MM.1S (cell line): Measurements from ENCODE around the gene PIKFYVE.
A peak's percentile ranks its signal among the peaks of the same experiment; 100 is the strongest.
"Not testable (repeated sequence)": the region's sequence is repeated elsewhere in the genome, so short reads cannot be mapped to it uniquely, and the experiment has no call there.

ENCODE experiments used
- DNase-seq: peaks from one replicate; pipeline ENCODE4 v3.0.0-alpha.2; 2015
- H2AFZ ChIP-seq: fragments of 300-600 bp; sonication (generic); 2 replicates; pipeline ENCODE4 v1.6.0; 2016; ENCODE audit warnings: antibody characterized with exemption, low read length
- H3F3A ChIP-seq: fragments of 300-600 bp; sonication (generic); 2 replicates; pipeline ENCODE4 v1.6.1; 2016; ENCODE audit warnings: mild to moderate bottlenecking, antibody characterized with exemption, low read length, moderate library complexity, mixed read lengths; ENCODE audit not compliant: insufficient read depth
- H3K27ac ChIP-seq: fragments of 300-600 bp; sonication (generic); 2 replicates; pipeline ENCODE4 v1.5.1; 2016; ENCODE audit warnings: mild to moderate bottlenecking, low read length
- H3K27me3 ChIP-seq: fragments of 300-600 bp; sonication (generic); replicated peaks from 2 replicates; pipeline ENCODE4 v1.6.0; 2016; ENCODE audit warnings: low read length; ENCODE audit not compliant: insufficient read depth
- H3K36me3 ChIP-seq: fragments of 300-600 bp; sonication (generic); replicated peaks from 2 replicates; pipeline ENCODE4 v1.6.1; 2016; ENCODE audit warnings: mild to moderate bottlenecking, low read length, mixed read lengths; ENCODE audit not compliant: insufficient read depth
- H3K4me1 ChIP-seq: fragments of 300-600 bp; sonication (generic); 2 replicates; pipeline ENCODE4 v1.6.1; 2016; ENCODE audit warnings: low read length, mixed read lengths
- H3K4me2 ChIP-seq: fragments of 300-600 bp; sonication (generic); 2 replicates; pipeline ENCODE4 v1.6.0; 2016; ENCODE audit warnings: low read depth, low read length
- H3K4me3 ChIP-seq: fragments of 300-600 bp; sonication (generic); 2 replicates; pipeline ENCODE4 v1.5.1; 2016; ENCODE audit warnings: low read length, mixed read lengths
- H3K79me2 ChIP-seq: fragments of 300-600 bp; sonication (generic); 2 replicates; pipeline ENCODE4 v1.6.1; 2016; ENCODE audit warnings: mixed run types, low read length, mixed read lengths
- H3K9ac ChIP-seq: fragments of 300-600 bp; sonication (generic); 2 replicates; pipeline ENCODE4 v1.6.1; 2016; ENCODE audit warnings: low read length, mixed read lengths
- H3K9me2 ChIP-seq: fragments of 300-600 bp; sonication (generic); replicated peaks from 2 replicates; pipeline ENCODE4 v1.6.1; 2016; ENCODE audit warnings: mild to moderate bottlenecking, low read length, mixed read lengths; ENCODE audit not compliant: insufficient read depth
- H3K9me3 ChIP-seq: fragments of 300-600 bp; sonication (generic); replicated peaks from 2 replicates; pipeline ENCODE4 v1.6.1; 2016; ENCODE audit warnings: mild to moderate bottlenecking, low read length, mixed read lengths; ENCODE audit not compliant: insufficient read depth
- H4K20me1 ChIP-seq: fragments of 300-600 bp; sonication (generic); 2 replicates; pipeline ENCODE4 v1.6.1; 2016; ENCODE audit warnings: mild to moderate bottlenecking, low read length, moderate library complexity, mixed read lengths; ENCODE audit not compliant: insufficient read depth
- EZH2 ChIP-seq: fragments of 300-600 bp; sonication (generic); optimal IDR thresholded peaks from 2 replicates; pipeline ENCODE3; 2017; ENCODE audit warnings: low read depth, mild to moderate bottlenecking, antibody characterized with exemption, low read length, mixed read lengths
- EZH2phosphoT487 ChIP-seq: fragments of 300-600 bp; sonication (generic); IDR thresholded peaks from 2 replicates; pipeline ENCODE4 v1.6.1; 2018; ENCODE audit warnings: antibody characterized with exemption, low read length
- TF ChIP-seq, protein P1 (sequence below): fragments of 300-600 bp; sonication (generic); IDR thresholded peaks from 2 replicates; pipeline ENCODE4 v1.5.1; 2016; ENCODE audit warnings: antibody characterized with exemption, low read length, mixed read lengths

The PIKFYVE gene

DNA sequence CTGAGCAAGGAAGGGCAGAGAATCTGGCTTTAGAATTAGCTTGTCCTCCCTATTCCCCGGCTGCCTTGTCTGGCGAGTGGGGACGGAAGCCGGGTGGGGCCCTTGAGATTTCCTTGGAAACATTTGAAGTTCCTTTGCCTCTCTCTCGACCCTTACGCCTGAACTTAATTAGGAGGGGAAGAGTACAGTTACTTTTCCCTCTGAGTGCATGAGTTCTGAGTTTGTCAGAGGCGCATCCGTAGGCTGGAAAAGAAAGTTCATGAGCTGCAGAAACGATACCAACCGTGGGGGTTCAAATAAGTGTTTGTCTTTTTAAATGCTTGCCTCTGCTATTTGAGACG is 468 bp downstream of the PIKFYVE start:
- peaks cover 33% of the 10 kb centered on the region for H3K79me2 ChIP-seq
- H2AFZ ChIP-seq: peak overlapping the region; percentile 52
- H3K4me2 ChIP-seq: peak overlapping the region; percentile 72
- H3F3A ChIP-seq: peaks cover 18% of the 10 kb centered on the region
- H3K4me3 ChIP-seq: peak overlapping the region; percentile 77
- H3K9ac ChIP-seq: peak overlapping the region; percentile 54; the same call in 1 of the 2 replicates
- H3K9me2 ChIP-seq: no peaks in the 10 kb centered on the region
- peak overlapping the region; percentile 78 for H3K27ac ChIP-seq
- no peaks in the 10 kb centered on the region for H3K27me3 ChIP-seq
- no peaks in the 10 kb centered on the region for H4K20me1 ChIP-seq
- no peaks in the 10 kb centered on the region for H3K36me3 ChIP-seq
- peaks cover 6% of the 10 kb centered on the region; the same call in 1 of the 2 replicates for H3K4me1 ChIP-seq
- no peaks in the 10 kb centered on the region for H3K9me3 ChIP-seq
- peak; percentile 44 for DNase-seq
- TF ChIP-seq EZH2phosphoT487 (no peak), EZH2 (no peak)
- TF ChIP-seq, protein P1, sequence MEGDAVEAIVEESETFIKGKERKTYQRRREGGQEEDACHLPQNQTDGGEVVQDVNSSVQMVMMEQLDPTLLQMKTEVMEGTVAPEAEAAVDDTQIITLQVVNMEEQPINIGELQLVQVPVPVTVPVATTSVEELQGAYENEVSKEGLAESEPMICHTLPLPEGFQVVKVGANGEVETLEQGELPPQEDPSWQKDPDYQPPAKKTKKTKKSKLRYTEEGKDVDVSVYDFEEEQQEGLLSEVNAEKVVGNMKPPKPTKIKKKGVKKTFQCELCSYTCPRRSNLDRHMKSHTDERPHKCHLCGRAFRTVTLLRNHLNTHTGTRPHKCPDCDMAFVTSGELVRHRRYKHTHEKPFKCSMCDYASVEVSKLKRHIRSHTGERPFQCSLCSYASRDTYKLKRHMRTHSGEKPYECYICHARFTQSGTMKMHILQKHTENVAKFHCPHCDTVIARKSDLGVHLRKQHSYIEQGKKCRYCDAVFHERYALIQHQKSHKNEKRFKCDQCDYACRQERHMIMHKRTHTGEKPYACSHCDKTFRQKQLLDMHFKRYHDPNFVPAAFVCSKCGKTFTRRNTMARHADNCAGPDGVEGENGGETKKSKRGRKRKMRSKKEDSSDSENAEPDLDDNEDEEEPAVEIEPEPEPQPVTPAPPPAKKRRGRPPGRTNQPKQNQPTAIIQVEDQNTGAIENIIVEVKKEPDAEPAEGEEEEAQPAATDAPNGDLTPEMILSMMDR: no peak

DNA sequence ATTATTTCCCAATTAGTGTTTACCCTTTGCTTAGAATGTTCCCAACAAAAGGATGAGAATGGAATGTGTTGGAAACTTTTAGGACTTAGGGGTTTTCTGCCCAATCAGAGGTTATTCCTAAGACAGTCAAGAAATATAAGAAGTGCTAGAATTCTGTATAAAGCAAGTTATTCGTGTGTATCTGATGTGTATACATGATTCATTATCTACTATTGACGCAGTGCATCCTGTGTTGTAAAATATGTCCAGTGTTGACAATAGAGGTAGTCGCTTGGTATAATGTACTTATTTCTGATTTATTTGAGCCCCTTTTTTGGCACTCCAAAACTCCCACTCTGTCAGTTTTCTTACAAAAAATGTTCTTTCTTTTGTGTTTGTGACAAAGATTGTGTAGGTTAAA is 881 bp downstream of the PIKFYVE start:
- peak overlapping the region; percentile 78; the same call in 1 of the 2 replicates for H3K27ac ChIP-seq
- TF ChIP-seq EZH2phosphoT487 (no peak), EZH2 (no peak)
- TF ChIP-seq, protein P1: no peak
- no peaks in the 10 kb centered on the region for H3K36me3 ChIP-seq
- H3K4me1 ChIP-seq: peaks cover 6% of the 10 kb centered on the region; the same call in 1 of the 2 replicates
- H3K4me3 ChIP-seq: peak overlapping the region; percentile 77
- no peaks in the 10 kb centered on the region for H4K20me1 ChIP-seq
- no peak for DNase-seq
- 0 out of 2 replicates have a peak overlapping the region, but pooled peaks have one; percentile 52 for H2AFZ ChIP-seq
- peak overlapping the region; percentile 54; the same call in 1 of the 2 replicates for H3K9ac ChIP-seq
- no peaks in the 10 kb centered on the region for H3K9me2 ChIP-seq
- H3K79me2 ChIP-seq: peaks cover 33% of the 10 kb centered on the region
- peak overlapping the region; percentile 72 for H3K4me2 ChIP-seq
- H3K9me3 ChIP-seq: no peaks in the 10 kb centered on the region
- no peaks in the 10 kb centered on the region for H3K27me3 ChIP-seq
- peaks cover 18% of the 10 kb centered on the region for H3F3A ChIP-seq

- H4K20me1 ChIP-seq, H3K4me1 ChIP-seq, H3K27me3 ChIP-seq, DNase-seq, H3K4me3 ChIP-seq, H3K4me2 ChIP-seq, H3K36me3 ChIP-seq, H3K9me3 ChIP-seq, H3K9me2 ChIP-seq, H2AFZ ChIP-seq, H3K9ac ChIP-seq, H3K27ac ChIP-seq: not testable (repeated sequence)
- peaks cover 18% of the 10 kb centered on the region for H3F3A ChIP-seq
- H3K79me2 ChIP-seq: peaks cover 33% of the 10 kb centered on the region
Observed at GRCh38 chr2:208267526-208267925, 1.5 kb downstream of the PIKFYVE start.

DNA sequence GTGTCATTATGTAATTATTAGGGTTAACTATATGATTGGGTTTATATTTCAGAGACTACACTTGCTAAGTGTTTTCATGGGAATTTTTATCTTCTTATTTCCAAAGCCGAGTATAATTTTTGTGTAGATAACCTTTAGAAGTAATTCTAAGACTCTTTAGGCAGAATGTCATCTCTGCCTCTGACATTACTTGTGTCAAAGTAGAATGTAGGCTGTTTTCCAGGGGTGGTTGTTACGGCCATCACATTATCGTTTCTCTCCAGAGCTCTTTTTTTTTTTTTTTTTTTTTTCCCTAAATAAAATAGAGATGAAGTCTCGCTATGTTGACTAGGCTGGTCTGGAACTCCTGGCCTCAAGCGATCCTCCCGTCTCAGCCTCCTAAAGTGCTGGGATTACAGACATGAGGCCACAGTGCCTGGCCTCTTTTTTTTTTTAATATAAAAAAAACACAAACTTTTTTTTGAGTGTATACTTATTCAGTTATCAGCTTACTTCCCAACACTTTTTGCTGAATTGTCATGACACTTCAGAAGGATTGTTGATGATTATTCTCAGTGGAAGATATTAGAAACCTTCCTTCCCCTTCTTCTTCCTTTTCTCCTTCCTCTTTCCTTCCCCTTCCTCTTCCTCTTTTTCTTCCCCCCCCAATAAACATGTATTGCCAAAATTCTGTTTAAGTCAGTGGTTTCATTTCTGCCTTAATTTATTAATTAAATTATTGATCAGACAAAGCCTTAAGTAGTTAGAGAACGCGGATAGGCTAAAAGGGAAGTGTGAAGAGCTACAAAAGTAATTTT is 2.3 kb downstream of the PIKFYVE start:
- Histone ChIP-seq H3F3A (peaks cover 18% of the 10 kb centered on the region), H3K9me2 (no peaks in the 10 kb centered on the region), H3K9ac (no peak overlapping the region), H3K4me1 (peaks cover 6% of the 10 kb centered on the region; the same call in 1 of the 2 replicates), H3K36me3 (peaks cover under 1% of the 10 kb centered on the region; the same call in 1 of the 2 replicates), H3K9me3 (no peaks in the 10 kb centered on the region), H3K27ac (no peak overlapping the region), H3K79me2 (peaks cover 33% of the 10 kb centered on the region), H3K4me2 (no peak overlapping the region), H2AFZ (no peak overlapping the region), H4K20me1 (no peaks in the 10 kb centered on the region), H3K27me3 (no peaks in the 10 kb centered on the region), H3K4me3 (no peak overlapping the region)
- DNase-seq: no peak
- TF ChIP-seq EZH2: no peak
- TF ChIP-seq EZH2phosphoT487: no peak
- TF ChIP-seq, protein P1: no peak
